Neural cell (in vitro differentiated cells): ENCODE results near the gene SMARCC1. TPM values are rescaled to one million over a fixed set of nuclear protein-coding genes. Genes with fewer than 3 reads are reported as not detected.

ENCODE experiments used
- H2AFZ ChIP-seq: fragments of 200-600, 300-800 bp; sonication (generic), shearing (Covaris generic); 2 replicates; pipeline ENCODE4 v1.6.0; 2014; ENCODE audit warnings: low read depth, mild to moderate bottlenecking, antibody characterized with exemption, low read length, moderate library complexity
- H3F3A ChIP-seq: fragments of 200-600 bp; shearing (Covaris generic); 2 replicates; pipeline ENCODE4 v1.6.1; 2016; ENCODE audit warnings: mild to moderate bottlenecking, moderate library complexity, mixed read lengths, antibody characterized with exemption, low read length; ENCODE audit not compliant: insufficient read depth, poor library complexity, severe bottlenecking
- H3K27ac ChIP-seq: fragments of 200-600, 300-800 bp; sonication (generic), shearing (Covaris generic); 2 replicates; pipeline ENCODE4 v1.5.1; 2014; ENCODE audit warnings: mild to moderate bottlenecking, low read length, moderate library complexity
- H3K27me3 ChIP-seq: fragments of 300-800, 200-600 bp; sonication (generic), shearing (Covaris generic); 2 replicates; pipeline ENCODE4 v1.6.0; 2014; ENCODE audit warnings: mild to moderate bottlenecking, low read depth, low read length, moderate library complexity; ENCODE audit not compliant: insufficient read depth
- H3K36me3 ChIP-seq: fragments of 300-800, 200-600 bp; sonication (generic), shearing (Covaris generic); 2 replicates; pipeline ENCODE4 v1.5.1; 2014; ENCODE audit warnings: mild to moderate bottlenecking, antibody characterized with exemption, low read length, moderate library complexity; ENCODE audit not compliant: insufficient read depth
- H3K4me2 ChIP-seq: fragments of 300-800, 200-600 bp; sonication (generic), shearing (Covaris generic); 2 replicates; pipeline ENCODE4 v1.6.0; 2014; ENCODE audit warnings: mild to moderate bottlenecking, low read length
- H3K4me3 ChIP-seq: fragments of 300-800, 200-600 bp; sonication (generic), shearing (Covaris generic); 2 replicates; pipeline ENCODE4 v1.5.1; 2014; ENCODE audit warnings: mild to moderate bottlenecking, low read length, moderate library complexity
- H3K79me2 ChIP-seq: fragments of 200-600 bp; shearing (Covaris generic); replicated peaks from 2 replicates; pipeline ENCODE4 v1.6.0; 2014; ENCODE audit warnings: mild to moderate bottlenecking, low read length, moderate library complexity; ENCODE audit not compliant: insufficient read depth
- H3K9ac ChIP-seq: fragments of 300-800, 200-600 bp; sonication (generic), shearing (Covaris generic); 2 replicates; pipeline ENCODE4 v1.6.1; 2016; ENCODE audit warnings: mild to moderate bottlenecking, low read length, mixed read lengths
- H3K9me2 ChIP-seq: fragments of 200-600 bp; shearing (Covaris generic); 2 replicates; pipeline ENCODE4 v1.6.1; 2016; ENCODE audit warnings: mild to moderate bottlenecking, low read length, mixed read lengths; ENCODE audit not compliant: insufficient read depth
- H3K9me3 ChIP-seq: fragments of 200-600, 300-800 bp; sonication (generic), shearing (Covaris generic); 2 replicates; pipeline ENCODE4 v1.6.1; 2016; ENCODE audit warnings: mild to moderate bottlenecking, mixed run types, low read length, moderate library complexity, mixed read lengths
- H4K20me1 ChIP-seq: fragments of 200-600 bp; shearing (Covaris generic); 2 replicates; pipeline ENCODE4 v1.6.1; 2016; ENCODE audit warnings: mild to moderate bottlenecking, mixed run types; ENCODE audit not compliant: insufficient read depth
- EP300 ChIP-seq: fragments of 450-650 bp; conservative IDR thresholded peaks from 2 replicates; pipeline ENCODE4 v1.6.1; 2014; ENCODE audit warnings: antibody characterized with exemption, mild to moderate bottlenecking, moderate library complexity; ENCODE audit not compliant: poor library complexity, severe bottlenecking
- EZH2 ChIP-seq: fragments of 200-600, 300-800 bp; shearing (Covaris generic), sonication (generic); IDR thresholded peaks from 2 replicates; pipeline ENCODE4 v1.6.1; 2014; ENCODE audit warnings: antibody characterized with exemption, low read length, borderline replicate concordance, mild to moderate bottlenecking; ENCODE audit not compliant: insufficient read depth, poor library complexity, severe bottlenecking
- MXI1 ChIP-seq: fragments of 450-650 bp; conservative IDR thresholded peaks from 2 replicates; pipeline ENCODE4 v1.6.1; 2014; ENCODE audit warnings: antibody characterized with exemption, mild to moderate bottlenecking; ENCODE audit not compliant: poor library complexity, severe bottlenecking
- POLR2AphosphoS5 ChIP-seq: IDR thresholded peaks from 2 replicates; pipeline ENCODE4 v1.6.1; 2012
- RAD21 ChIP-seq: fragments of 450-650 bp; conservative IDR thresholded peaks from 2 replicates; pipeline ENCODE4 v1.6.1; 2014; ENCODE audit warnings: antibody characterized with exemption, mild to moderate bottlenecking, moderate library complexity
- REST ChIP-seq: IDR thresholded peaks from 2 replicates; pipeline ENCODE4 v1.6.1; 2012; ENCODE audit warnings: borderline replicate concordance
- SMC3 ChIP-seq: fragments of 450-650 bp; conservative IDR thresholded peaks from 2 replicates; pipeline ENCODE4 v1.6.1; 2014; ENCODE audit warnings: antibody characterized with exemption, mild to moderate bottlenecking, moderate library complexity; ENCODE audit not compliant: poor library complexity
- TAF1 ChIP-seq: IDR thresholded peaks from 2 replicates; pipeline ENCODE4 v1.6.1; 2012; ENCODE audit warnings: low read depth
- polyA plus RNA-seq: library from polyadenylated mRNA; depleted of rRNA; stranded (reverse); fragments of >200 nt; gene quantifications from 2 replicates; pipeline ENCODE4 v1.2.3, GENCODE V29; 2014
- TF ChIP-seq, protein P1 (sequence below): fragments of 450-650 bp; IDR thresholded peaks from 2 replicates; pipeline ENCODE4 v1.5.1; 2014; ENCODE audit warnings: antibody characterized with exemption, mild to moderate bottlenecking, moderate library complexity; ENCODE audit not compliant: poor library complexity, severe bottlenecking

SMARCC1 gene
- polyA plus RNA-seq, 1 donor from 2014 or later, result 29.4 TPM

DNA sequence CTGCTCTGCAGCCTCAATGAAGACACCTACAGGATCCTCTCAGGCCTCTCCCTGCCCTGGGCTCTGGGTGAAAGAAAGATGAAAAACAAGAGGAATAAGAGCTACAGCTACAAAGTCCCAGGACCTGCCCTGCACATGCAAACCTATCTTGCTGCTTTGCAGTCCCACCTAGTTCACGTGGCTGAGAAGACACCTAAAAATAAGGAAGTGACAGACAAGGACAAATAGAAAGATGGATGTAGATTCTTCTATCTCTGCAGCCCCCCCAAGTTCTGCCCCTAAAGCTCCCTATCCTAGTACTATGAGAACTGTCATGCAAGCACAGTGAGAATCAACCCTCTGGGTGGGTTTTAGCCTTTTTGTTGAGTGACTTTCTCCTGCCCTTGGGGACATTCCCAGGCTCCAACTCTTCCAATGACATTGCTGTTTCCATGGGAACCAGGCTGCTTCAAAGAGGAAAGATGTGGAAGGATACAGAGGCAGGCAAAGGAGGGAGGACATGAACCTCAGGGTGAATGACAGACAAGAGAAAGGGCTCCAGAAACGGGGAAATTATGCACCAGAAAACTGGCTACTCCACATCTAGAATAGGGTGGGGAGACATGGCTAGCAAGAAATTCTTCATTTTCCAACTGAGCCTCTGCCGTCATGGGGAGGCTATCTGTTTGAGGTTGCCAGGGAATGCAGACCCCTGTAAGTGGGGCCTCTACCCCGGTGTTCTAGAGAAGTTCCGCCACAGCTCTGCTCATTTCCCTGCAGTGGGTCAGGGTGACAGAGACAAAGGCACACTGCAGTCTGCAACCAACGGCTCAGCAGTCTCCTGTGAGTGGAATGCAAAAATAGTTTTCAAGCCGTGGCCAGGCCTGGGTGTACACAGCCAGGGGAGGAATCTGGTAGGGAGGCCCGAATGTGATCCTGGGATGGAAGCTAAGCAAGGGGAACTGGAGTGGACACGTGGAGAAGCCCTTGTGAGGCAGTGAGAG lies 208.2 kb downstream of the SMARCC1 start:
- no peaks in the 10 kb centered on the region for H3F3A ChIP-seq
- H4K20me1 ChIP-seq, result no peaks in the 10 kb centered on the region
- H3K4me2 ChIP-seq, result peak overlapping the region; percentile 2
- peak overlapping the region; percentile 56 for H3K4me3 ChIP-seq
- peak overlapping the region; percentile 62 for H3K9ac ChIP-seq
- H3K36me3 ChIP-seq, result no peaks in the 10 kb centered on the region
- TF ChIP-seq SMC3, result no peak
- TF ChIP-seq POLR2AphosphoS5, result peak; percentile 53
- no peak for TF ChIP-seq RAD21
- peak; percentile 61 for TF ChIP-seq TAF1
- no peak for TF ChIP-seq MXI1
- TF ChIP-seq EZH2, result no peak
- TF ChIP-seq EP300, result peak; percentile 64
- TF ChIP-seq REST, result peak; percentile 86
- peaks cover 3% of the 10 kb centered on the region for H3K27me3 ChIP-seq
- H3K79me2 ChIP-seq, result no peaks in the 10 kb centered on the region
- no peak overlapping the region for H2AFZ ChIP-seq
- no peaks in the 10 kb centered on the region for H3K9me2 ChIP-seq
- H3K27ac ChIP-seq, result peak overlapping the region; percentile 93
- no peaks in the 10 kb centered on the region for H3K9me3 ChIP-seq

DNA sequence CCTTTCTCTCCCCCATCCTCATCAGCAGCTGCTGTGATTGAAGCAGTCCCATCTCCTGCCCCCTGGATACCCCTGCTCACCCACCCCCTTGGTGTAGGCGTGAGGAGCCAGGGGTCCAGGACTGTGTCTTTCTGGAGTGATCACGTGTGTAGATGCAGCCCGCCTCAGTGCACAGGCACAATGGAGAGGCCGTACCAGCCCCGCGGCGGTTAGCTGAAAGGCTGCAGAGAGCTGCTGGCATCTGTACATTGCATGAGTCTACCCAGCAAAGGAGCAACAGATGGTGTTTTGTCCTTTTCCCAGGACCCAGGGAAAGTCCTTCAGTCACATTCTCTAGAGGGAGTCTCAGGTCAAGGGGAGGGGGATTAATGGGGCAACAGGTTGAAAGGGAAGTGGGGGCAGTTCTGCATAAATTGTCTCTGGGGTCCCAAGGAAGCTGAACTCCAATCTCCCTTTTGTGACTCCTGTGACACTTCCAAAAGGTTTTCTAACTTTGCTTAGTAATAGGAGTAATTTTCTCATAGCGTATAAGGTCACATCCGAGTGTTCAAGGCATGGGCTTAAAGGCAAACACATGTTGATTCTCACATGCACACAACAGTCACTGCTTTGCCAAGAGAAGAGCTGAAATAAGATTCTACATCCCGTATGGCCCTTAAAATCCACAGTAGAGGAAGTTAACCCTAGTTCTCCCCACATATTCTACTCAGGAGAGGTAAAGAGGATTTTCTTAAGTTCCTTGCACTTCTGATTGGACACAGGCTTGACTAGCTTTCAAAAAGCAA lies 210.1 kb downstream of the SMARCC1 start:
- Histone ChIP-seq H3K9ac (no peak overlapping the region), H3F3A (no peaks in the 10 kb centered on the region), H3K27me3 (no peaks in the 10 kb centered on the region), H3K36me3 (no peaks in the 10 kb centered on the region), H3K9me3 (no peaks in the 10 kb centered on the region), H3K9me2 (no peaks in the 10 kb centered on the region), H3K4me2 (no peak overlapping the region), H3K4me3 (peak overlapping the region; percentile 56), H4K20me1 (no peaks in the 10 kb centered on the region), H3K79me2 (no peaks in the 10 kb centered on the region), H2AFZ (no peak overlapping the region), H3K27ac (no peak overlapping the region)
- TF ChIP-seq, protein P1, sequence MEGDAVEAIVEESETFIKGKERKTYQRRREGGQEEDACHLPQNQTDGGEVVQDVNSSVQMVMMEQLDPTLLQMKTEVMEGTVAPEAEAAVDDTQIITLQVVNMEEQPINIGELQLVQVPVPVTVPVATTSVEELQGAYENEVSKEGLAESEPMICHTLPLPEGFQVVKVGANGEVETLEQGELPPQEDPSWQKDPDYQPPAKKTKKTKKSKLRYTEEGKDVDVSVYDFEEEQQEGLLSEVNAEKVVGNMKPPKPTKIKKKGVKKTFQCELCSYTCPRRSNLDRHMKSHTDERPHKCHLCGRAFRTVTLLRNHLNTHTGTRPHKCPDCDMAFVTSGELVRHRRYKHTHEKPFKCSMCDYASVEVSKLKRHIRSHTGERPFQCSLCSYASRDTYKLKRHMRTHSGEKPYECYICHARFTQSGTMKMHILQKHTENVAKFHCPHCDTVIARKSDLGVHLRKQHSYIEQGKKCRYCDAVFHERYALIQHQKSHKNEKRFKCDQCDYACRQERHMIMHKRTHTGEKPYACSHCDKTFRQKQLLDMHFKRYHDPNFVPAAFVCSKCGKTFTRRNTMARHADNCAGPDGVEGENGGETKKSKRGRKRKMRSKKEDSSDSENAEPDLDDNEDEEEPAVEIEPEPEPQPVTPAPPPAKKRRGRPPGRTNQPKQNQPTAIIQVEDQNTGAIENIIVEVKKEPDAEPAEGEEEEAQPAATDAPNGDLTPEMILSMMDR, result no peak
- no peak for TF ChIP-seq RAD21
- no peak for TF ChIP-seq EP300
- no peak for TF ChIP-seq TAF1
- TF ChIP-seq MXI1, result no peak
- TF ChIP-seq REST, result no peak
- TF ChIP-seq SMC3, result no peak
- no peak for TF ChIP-seq POLR2AphosphoS5
- TF ChIP-seq EZH2, result no peak
